ENCODE data around the gene RSPO3.

- TF ChIP-seq POLR2A (IDR thresholded peaks at IDR 0.05) (no peak), CTCF (IDR thresholded peaks at IDR 0.05) (no peak)
These were observed 84.2 kb downstream of the RSPO3 start for GRCh38 chr6:127202676-127203075.
